ENCODE measurements around the gene NEDD9. TPM values are rescaled to one million over a fixed set of nuclear protein-coding genes. Genes with fewer than 3 reads are reported as not detected.

NEDD9 gene
- total and polyA plus RNA-seq, 4 donors: 11.3 to 252 (median 38.4) TPM

DNA sequence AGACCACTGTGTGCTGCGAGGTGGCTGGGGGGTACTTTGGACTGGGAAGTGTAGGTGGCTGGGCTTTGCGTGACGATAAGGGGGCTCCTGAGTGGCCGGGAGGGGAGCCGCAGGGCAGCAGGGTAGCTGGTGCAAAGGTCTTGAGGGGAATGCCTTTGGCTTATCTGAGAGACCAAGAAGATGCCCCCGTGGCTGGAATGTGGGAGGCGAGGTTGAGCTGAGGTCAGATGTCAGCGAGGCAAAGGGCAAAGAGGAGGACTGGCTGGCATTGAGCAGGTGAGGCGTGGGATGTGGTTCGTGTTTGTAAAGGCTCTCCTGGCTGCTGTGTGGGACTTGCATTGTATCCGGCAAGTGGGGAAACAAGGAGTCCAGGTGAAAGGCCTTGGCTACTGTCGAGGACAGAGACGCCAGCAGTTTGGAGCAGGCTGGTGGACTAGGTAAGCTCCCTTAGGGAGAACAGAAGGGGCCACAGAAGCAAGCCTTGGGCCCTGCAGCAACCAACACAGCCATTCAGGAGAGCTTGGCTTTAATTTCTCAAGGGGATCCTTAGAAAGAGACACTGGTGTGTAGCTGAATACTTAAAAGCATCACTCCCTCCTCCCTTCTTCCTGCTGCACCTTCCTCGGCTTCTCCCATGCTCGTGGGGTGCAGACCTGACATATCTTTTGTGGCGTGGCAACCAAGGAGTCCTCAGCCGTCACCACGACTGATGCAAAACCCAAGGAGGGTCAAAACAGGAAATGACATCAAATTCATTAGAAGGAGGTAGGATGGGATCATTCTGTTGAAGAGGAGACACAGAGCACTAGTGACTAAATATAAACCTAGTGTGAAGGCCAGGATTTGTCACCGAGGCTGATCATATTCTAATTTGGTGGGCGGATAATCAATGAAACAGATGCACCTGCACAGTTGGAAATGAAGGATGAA is 67.5 kb downstream of the NEDD9 start:
- intact Hi-C loops (cut with DNase I): no loop called here
- Histone ChIP-seq H3K27me3 (ENCODE audit: control insufficient read depth in 1 of 2, insufficient read depth in 2 of 2, low read length in 1 of 2) (no peaks in the 10 kb centered on the region), H3K9me3 (ENCODE audit: control insufficient read depth, low read length) (no peaks in the 10 kb centered on the region), H3K36me3 (ENCODE audit: control insufficient read depth in 1 of 2, insufficient read depth in 2 of 2, low read length in 1 of 2) (no peaks in the 10 kb centered on the region), H3K27ac (ENCODE audit: low read depth in 1 of 2, low read length in 2 of 2) (no peak overlapping the region), H3K4me3 (ENCODE audit: low read length in 2 of 2) (no peak overlapping the region), H3K4me1 (ENCODE audit: control insufficient read depth in 1 of 2, insufficient read depth in 2 of 2, low read length in 2 of 2) (no peaks in the 10 kb centered on the region)
- 91% methylated on average over 20 of the region's 20 CpGs for WGBS, 2 donors
- ATAC-seq (ENCODE audit: low FRiP score): no peak
- no peak for DNase-seq

DNA sequence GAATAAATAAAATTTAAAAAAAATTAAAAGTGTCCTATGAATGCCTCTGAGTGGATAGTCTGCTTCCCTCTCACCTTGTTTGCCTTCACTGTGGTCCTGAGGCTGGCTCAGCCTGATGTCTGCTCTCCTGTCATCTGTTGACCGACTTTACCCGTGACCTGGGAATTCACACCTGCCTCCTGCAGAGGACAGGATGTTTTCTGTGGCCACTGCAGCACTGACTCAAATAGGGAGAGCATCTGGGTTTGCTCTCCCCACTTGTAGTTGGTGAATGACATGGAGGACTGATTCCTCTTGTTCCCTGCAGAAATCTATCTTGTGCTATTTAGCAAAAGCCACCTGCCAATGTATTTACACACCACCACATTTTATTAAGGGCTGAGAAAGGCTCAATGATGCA is 68.5 kb downstream of the NEDD9 start:
- no peaks in the 10 kb centered on the region for H3K36me3 ChIP-seq (ENCODE audit: control insufficient read depth in 1 of 2, insufficient read depth in 2 of 2, low read length in 1 of 2)
- DNase-seq: no peak
- no peak overlapping the region for H3K4me3 ChIP-seq (ENCODE audit: low read length in 2 of 2)
- H3K9me3 ChIP-seq (ENCODE audit: control insufficient read depth, low read length): no peaks in the 10 kb centered on the region
- no peaks in the 10 kb centered on the region for H3K27me3 ChIP-seq (ENCODE audit: control insufficient read depth in 1 of 2, insufficient read depth in 2 of 2, low read length in 1 of 2)
- H3K27ac ChIP-seq (ENCODE audit: low read depth in 1 of 2, low read length in 2 of 2): no peak overlapping the region
- no peak for ATAC-seq (ENCODE audit: low FRiP score)
- no peaks in the 10 kb centered on the region for H3K4me1 ChIP-seq (ENCODE audit: control insufficient read depth in 1 of 2, insufficient read depth in 2 of 2, low read length in 2 of 2)
- intact Hi-C loops (cut with DNase I): no loop called here
- WGBS, 2 donors: 93 to 96% methylated on average over 2 of the region's 2 CpGs

DNA sequence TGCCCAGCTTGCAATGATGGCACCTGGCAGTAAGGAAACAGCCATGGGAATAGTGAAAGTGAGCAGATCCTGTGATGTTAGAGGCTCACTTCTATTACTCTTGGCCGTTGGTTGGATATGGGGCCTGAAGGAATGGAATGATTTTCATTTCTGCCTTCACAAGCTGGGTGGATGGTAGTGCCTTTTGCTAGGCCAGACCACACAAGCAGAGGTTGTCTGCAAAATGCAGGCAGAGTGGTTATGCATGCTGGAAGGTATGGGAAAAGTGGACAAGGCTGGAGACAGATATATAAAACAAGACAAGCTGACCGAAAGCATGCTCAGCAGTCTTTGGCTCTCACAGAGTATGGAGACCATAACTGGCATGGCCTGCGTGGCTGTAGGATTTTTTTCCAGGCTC is 70.2 kb downstream of the NEDD9 start:
- intact Hi-C loops (cut with DNase I): no loop called here
- Histone ChIP-seq H3K27ac (ENCODE audit: low read depth in 1 of 2, low read length in 2 of 2) (no peak overlapping the region), H3K4me1 (ENCODE audit: control insufficient read depth in 1 of 2, insufficient read depth in 2 of 2, low read length in 2 of 2) (no peaks in the 10 kb centered on the region), H3K27me3 (ENCODE audit: control insufficient read depth in 1 of 2, insufficient read depth in 2 of 2, low read length in 1 of 2) (no peaks in the 10 kb centered on the region), H3K36me3 (ENCODE audit: control insufficient read depth in 1 of 2, insufficient read depth in 2 of 2, low read length in 1 of 2) (no peaks in the 10 kb centered on the region), H3K9me3 (ENCODE audit: control insufficient read depth, low read length) (no peaks in the 10 kb centered on the region), H3K4me3 (ENCODE audit: low read length in 2 of 2) (no peak overlapping the region)
- 94 to 96% methylated on average over 3 of the region's 3 CpGs for WGBS, 2 donors
- no peak for ATAC-seq (ENCODE audit: low FRiP score)
- no peak for DNase-seq

DNA sequence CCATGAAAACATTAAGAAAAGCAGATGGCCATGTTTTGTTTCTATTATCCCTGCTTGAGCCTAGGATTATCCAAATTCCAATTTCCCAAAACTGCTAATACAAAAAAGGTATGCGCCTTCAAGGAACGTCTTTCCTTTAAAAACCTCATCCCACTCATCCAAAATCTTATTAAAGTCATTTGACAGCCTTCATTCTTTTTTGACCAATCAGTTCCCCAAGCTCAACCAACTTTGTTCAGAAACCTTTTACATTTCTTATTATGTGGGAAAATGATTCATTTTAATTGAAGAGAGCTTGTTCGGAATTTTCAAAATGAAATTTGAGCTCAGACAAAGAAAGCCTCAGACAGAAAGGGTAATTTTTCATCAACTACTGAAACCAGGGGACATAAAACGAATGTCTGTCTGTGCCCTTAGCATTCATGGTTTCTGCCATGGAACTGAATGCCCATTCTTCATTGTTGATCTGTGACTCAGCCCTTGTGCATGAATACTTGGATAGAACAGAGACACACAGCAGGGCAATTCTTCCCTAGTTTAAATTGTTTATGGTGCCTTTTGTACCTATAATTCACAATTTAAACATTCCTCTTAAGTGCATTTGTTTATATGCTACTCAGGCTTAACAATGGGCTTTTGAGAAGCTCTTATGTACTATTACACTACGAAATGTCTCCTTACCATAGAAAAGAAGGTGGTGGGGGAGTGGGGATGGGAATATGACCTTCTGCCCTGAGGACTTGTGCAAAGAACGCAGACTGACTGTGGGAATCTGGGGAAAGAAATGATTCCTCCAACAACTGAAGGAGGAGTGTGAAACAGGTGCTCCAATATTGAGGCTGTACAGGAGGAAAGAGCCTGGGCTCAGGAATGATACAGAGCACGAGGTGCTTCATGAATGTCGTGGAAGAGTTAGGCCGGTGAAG is 71.2 kb downstream of the NEDD9 start:
- H3K4me3 ChIP-seq (ENCODE audit: low read length in 2 of 2): no peak overlapping the region
- H3K9me3 ChIP-seq (ENCODE audit: control insufficient read depth, low read length): no peaks in the 10 kb centered on the region
- H3K27me3 ChIP-seq (ENCODE audit: control insufficient read depth in 1 of 2, insufficient read depth in 2 of 2, low read length in 1 of 2): no peaks in the 10 kb centered on the region
- intact Hi-C loops (cut with DNase I): no loop called here
- H3K27ac ChIP-seq (ENCODE audit: low read depth in 1 of 2, low read length in 2 of 2): no peak overlapping the region
- no peak for DNase-seq
- no peaks in the 10 kb centered on the region for H3K36me3 ChIP-seq (ENCODE audit: control insufficient read depth in 1 of 2, insufficient read depth in 2 of 2, low read length in 1 of 2)
- H3K4me1 ChIP-seq (ENCODE audit: control insufficient read depth in 1 of 2, insufficient read depth in 2 of 2, low read length in 2 of 2): no peaks in the 10 kb centered on the region
- 82 to 83% methylated on average over 9 of the region's 9 CpGs for WGBS, 2 donors
- ATAC-seq (ENCODE audit: low FRiP score): no peak

DNA sequence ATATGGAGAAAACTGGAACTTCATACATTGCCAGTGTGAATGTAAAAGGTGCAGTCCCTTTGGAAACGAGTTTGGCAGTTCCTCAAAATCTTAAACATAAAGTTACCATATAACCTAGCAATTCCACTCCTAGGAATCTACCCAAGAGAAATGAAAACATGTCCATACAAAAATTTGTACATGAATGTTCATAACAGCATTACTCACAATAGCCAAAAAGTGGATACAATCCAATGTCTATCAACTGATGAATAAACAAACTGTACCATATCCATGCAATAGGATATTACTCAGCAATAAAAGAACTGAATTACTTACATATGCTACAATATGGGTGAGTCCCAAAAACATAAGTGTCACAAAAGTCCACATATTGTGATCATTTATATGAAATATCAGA is 72.3 kb downstream of the NEDD9 start:
- Histone ChIP-seq H3K27ac (ENCODE audit: low read depth in 1 of 2, low read length in 2 of 2) (no peak overlapping the region), H3K9me3 (ENCODE audit: control insufficient read depth, low read length) (no peaks in the 10 kb centered on the region), H3K4me3 (ENCODE audit: low read length in 2 of 2) (no peak overlapping the region), H3K36me3 (ENCODE audit: control insufficient read depth in 1 of 2, insufficient read depth in 2 of 2, low read length in 1 of 2) (no peaks in the 10 kb centered on the region), H3K4me1 (ENCODE audit: control insufficient read depth in 1 of 2, insufficient read depth in 2 of 2, low read length in 2 of 2) (no peaks in the 10 kb centered on the region), H3K27me3 (ENCODE audit: control insufficient read depth in 1 of 2, insufficient read depth in 2 of 2, low read length in 1 of 2) (no peaks in the 10 kb centered on the region)
- intact Hi-C loops (cut with DNase I): no loop called here
- 74 to 79% methylated on average over 1 of the region's 1 CpG for WGBS, 2 donors
- ATAC-seq (ENCODE audit: low FRiP score): no peak
- DNase-seq: no peak

DNA sequence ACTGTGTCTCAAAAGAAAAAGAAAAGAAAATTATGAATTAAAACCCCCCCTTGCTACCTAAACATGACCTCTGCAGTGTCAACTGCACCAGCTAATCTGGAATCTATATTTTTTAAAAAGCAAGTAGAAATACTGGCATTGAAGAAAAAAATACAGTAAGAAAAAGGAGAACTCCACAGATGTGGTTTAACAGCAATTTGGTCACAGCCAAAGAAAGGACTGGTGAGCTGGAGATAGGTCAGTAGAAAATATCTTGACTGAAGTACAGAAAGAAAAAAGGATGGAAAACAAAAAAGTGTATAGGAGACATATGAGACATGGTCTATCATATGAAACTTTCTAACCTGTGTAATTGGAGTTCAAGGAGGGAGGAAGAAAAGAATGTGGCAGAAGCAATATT is 76.9 kb downstream of the NEDD9 start:
- no peak for ATAC-seq (ENCODE audit: low FRiP score)
- H3K27me3 ChIP-seq (ENCODE audit: control insufficient read depth in 1 of 2, insufficient read depth in 2 of 2, low read length in 1 of 2): no peaks in the 10 kb centered on the region
- no peaks in the 10 kb centered on the region for H3K36me3 ChIP-seq (ENCODE audit: control insufficient read depth in 1 of 2, insufficient read depth in 2 of 2, low read length in 1 of 2)

DNA sequence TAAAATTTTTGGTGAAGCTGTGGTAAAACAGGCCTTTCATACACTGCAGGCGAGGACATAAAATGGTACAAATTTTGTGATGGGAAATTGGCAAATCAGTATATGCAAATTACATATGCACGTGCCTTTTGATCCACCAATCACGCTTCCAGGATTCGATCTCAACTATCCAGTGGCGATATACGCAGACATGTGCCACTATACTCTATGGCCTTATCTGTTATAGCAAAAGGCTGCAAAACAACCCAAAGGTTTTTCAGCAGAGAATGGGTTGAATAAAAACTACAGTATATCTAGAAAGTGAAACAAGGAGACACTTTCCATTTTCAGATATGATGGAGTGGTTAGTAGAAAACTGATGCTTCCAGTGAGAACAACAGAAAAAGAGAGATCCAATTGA is 79.0 kb downstream of the NEDD9 start:
- Histone ChIP-seq H3K36me3 (ENCODE audit: control insufficient read depth in 1 of 2, insufficient read depth in 2 of 2, low read length in 1 of 2) (no peaks in the 10 kb centered on the region), H3K4me1 (ENCODE audit: control insufficient read depth in 1 of 2, insufficient read depth in 2 of 2, low read length in 2 of 2) (no peaks in the 10 kb centered on the region), H3K27me3 (ENCODE audit: control insufficient read depth in 1 of 2, insufficient read depth in 2 of 2, low read length in 1 of 2) (no peaks in the 10 kb centered on the region), H3K27ac (ENCODE audit: low read depth in 1 of 2, low read length in 2 of 2) (no peak overlapping the region), H3K9me3 (ENCODE audit: control insufficient read depth, low read length) (no peaks in the 10 kb centered on the region), H3K4me3 (ENCODE audit: low read length in 2 of 2) (no peak overlapping the region)
- intact Hi-C loops (cut with DNase I): no loop called here
- WGBS, 2 donors: 97 to 98% methylated on average over 6 of the region's 6 CpGs
- ATAC-seq (ENCODE audit: low FRiP score) (no peak), DNase-seq (no peak)

More for the DNA sequence above, 76.9 kb downstream of the NEDD9 start:
- Histone ChIP-seq H3K4me1 (ENCODE audit: control insufficient read depth in 1 of 2, insufficient read depth in 2 of 2, low read length in 2 of 2) (no peaks in the 10 kb centered on the region), H3K9me3 (ENCODE audit: control insufficient read depth, low read length) (no peaks in the 10 kb centered on the region), H3K27ac (ENCODE audit: low read depth in 1 of 2, low read length in 2 of 2) (no peak overlapping the region), H3K4me3 (ENCODE audit: low read length in 2 of 2) (no peak overlapping the region)
- intact Hi-C loops (cut with DNase I): no loop called here
- DNase-seq: no peak

DNA sequence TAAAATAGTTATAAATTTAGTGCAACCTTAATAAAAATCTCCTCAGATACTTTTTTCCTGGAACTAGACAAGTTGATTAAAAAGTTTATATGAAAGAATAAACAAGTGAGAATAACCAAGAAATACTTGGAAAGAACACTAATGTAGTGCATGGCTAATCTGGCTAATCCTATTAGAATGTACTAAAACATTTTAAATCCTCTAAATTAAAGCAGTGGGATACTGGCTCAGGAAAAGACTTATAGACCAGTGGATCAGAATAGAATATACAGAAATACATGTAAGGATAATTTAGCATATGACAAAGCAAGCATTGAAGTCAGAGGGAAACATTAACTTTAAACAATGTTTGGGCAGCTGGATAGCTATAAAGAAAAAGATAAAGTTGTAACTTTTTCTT is 79.9 kb downstream of the NEDD9 start:
- Histone ChIP-seq H3K9me3 (ENCODE audit: control insufficient read depth, low read length) (no peaks in the 10 kb centered on the region), H3K27me3 (ENCODE audit: control insufficient read depth in 1 of 2, insufficient read depth in 2 of 2, low read length in 1 of 2) (no peaks in the 10 kb centered on the region), H3K4me3 (ENCODE audit: low read length in 2 of 2) (no peak overlapping the region), H3K4me1 (ENCODE audit: control insufficient read depth in 1 of 2, insufficient read depth in 2 of 2, low read length in 2 of 2) (no peaks in the 10 kb centered on the region), H3K27ac (ENCODE audit: low read depth in 1 of 2, low read length in 2 of 2) (no peak overlapping the region), H3K36me3 (ENCODE audit: control insufficient read depth in 1 of 2, insufficient read depth in 2 of 2, low read length in 1 of 2) (no peaks in the 10 kb centered on the region)
- no peak for ATAC-seq (ENCODE audit: low FRiP score)
- no peak for DNase-seq
- intact Hi-C loops (cut with DNase I): no loop called here

All from aorta (tissue), 5 donors.